A549 (cell line): Measurements from ENCODE around the gene CEP162. TPM values are rescaled to one million over a fixed set of nuclear protein-coding genes. Genes with fewer than 3 reads are reported as not detected.
A peak's percentile ranks its signal among the peaks of the same experiment; 100 is the strongest.

Experiments
- ATAC-seq, 2 experiments: fragments of 200-7000 bp in 1 of 2; fragments of >200 bp in 1 of 2; cut with Nextera tagmentation in 1 of 2; cut with Tn5 transposase in 1 of 2; 3 replicates each; pipeline versions ENCODE4 v1.8.0 to v1.9.1; 2018 to 2020; ENCODE audit warnings: mild to moderate bottlenecking in 1 of 2, moderate library complexity in 1 of 2
- CTCF ChIA-PET: fragments of 300-600 bp; sonication (Branson Sonifier 250); formaldehyde crosslinking; extraction: SDS; loops from one replicate; lab custom pipeline; 2021; ENCODE audit warnings: antibody characterized with exemption, inconsistent platforms; lab: Yijun Ruan, JAX
- POLR2A ChIA-PET: fragments of 350-600 bp; formaldehyde crosslinking; extraction: SDS; loops from one replicate; lab custom pipeline; 2021; ENCODE audit warnings: antibody characterized with exemption, inconsistent platforms; lab: Yijun Ruan, JAX
- DNase-seq, 2 experiments: peaks; one replicate each; pipeline versions ENCODE4 v3.0.0 to v3.0.0-alpha.2; 2011 to 2016; ENCODE audit warnings: low read depth in 1 of 2, low spot score in 1 of 2
- FAIRE-seq: peaks from 2 replicates; lab custom pipeline; 2011; peaks lifted over from hg19 to GRCh38; lab: Jason Lieb, UNC
- H3K27ac ChIP-seq, 2 experiments: fragments of >200 bp; sonication (Bioruptor Twin); formaldehyde crosslinking; 3 replicates each; pipeline ENCODE4 v1.5.1; 2016 to 2017
- H3K4me1 ChIP-seq: fragments of >200 bp; sonication (Bioruptor Twin); formaldehyde crosslinking; 3 replicates; pipeline ENCODE4 v1.6.1; 2016
- H3K4me2 ChIP-seq: fragments of >200 bp; sonication (Bioruptor Twin); formaldehyde crosslinking; 3 replicates; pipeline ENCODE4 v1.6.1; 2016
- H3K4me3 ChIP-seq: fragments of >200 bp; sonication (Bioruptor Twin); formaldehyde crosslinking; 3 replicates; pipeline ENCODE4 v1.5.1; 2016
- H3K9me3 ChIP-seq: fragments of >200 bp; sonication (Bioruptor Twin); formaldehyde crosslinking; 3 replicates; pipeline ENCODE4 v1.6.1; 2016
- BHLHE40 ChIP-seq: IDR thresholded peaks from 2 replicates; pipeline ENCODE4 v1.6.1; 2012; ENCODE audit warnings: low read depth, low read length, inconsistent platforms
- CBX2 ChIP-seq: fragments of 200-600 bp; sonication (generic); IDR thresholded peaks from 2 replicates; pipeline ENCODE4 v1.6.1; 2016; ENCODE audit warnings: low read depth, mild to moderate bottlenecking, borderline replicate concordance
- CHD2 ChIP-seq: fragments of 150-350 bp; IDR thresholded peaks from 2 replicates; pipeline ENCODE4 v1.6.1; 2014; ENCODE audit warnings: low read length; ENCODE audit not compliant: partially characterized antibody
- EHF ChIP-seq: fragments of 250-450 bp; sonication (Bioruptor Pico); IDR thresholded peaks from 2 replicates; pipeline ENCODE4 v1.5.0; 2020; ENCODE audit warnings: mild to moderate bottlenecking
- FOXS1 ChIP-seq: fragments of 250-450 bp; sonication (Bioruptor Pico); IDR thresholded peaks from 2 replicates; pipeline ENCODE4 v1.5.0; 2020; ENCODE audit warnings: mild to moderate bottlenecking, moderate library complexity
- GATA3 ChIP-seq: IDR thresholded peaks from 2 replicates; pipeline ENCODE4 v1.6.1; 2012; ENCODE audit warnings: borderline replicate concordance
- HOXB13 ChIP-seq: fragments of 250-450 bp; sonication (Bioruptor Pico); IDR thresholded peaks from 2 replicates; pipeline ENCODE4 v1.5.0; 2020; ENCODE audit warnings: low read depth, mild to moderate bottlenecking, moderate library complexity
- MAFK ChIP-seq: fragments of 450-650 bp; IDR thresholded peaks from 2 replicates; pipeline ENCODE4 v1.6.1; 2014; ENCODE audit not compliant: partially characterized antibody
- MAZ ChIP-seq: fragments of 150-350 bp; IDR thresholded peaks from 2 replicates; pipeline ENCODE4 v1.6.1; 2014; ENCODE audit warnings: antibody characterized with exemption, low read depth, low read length, borderline replicate concordance
- MYC ChIP-seq: IDR thresholded peaks from 2 replicates; pipeline ENCODE4 v1.6.1; 2012; ENCODE audit warnings: mild to moderate bottlenecking, inconsistent platforms, low read length, improper control_type of control experiment, borderline replicate concordance
- POLR2A ChIP-seq: IDR thresholded peaks from 2 replicates; pipeline ENCODE4 v1.6.1; 2012; ENCODE audit warnings: mild to moderate bottlenecking, low read length
- POLR2AphosphoS2 ChIP-seq: conservative IDR thresholded peaks from 2 replicates; pipeline ENCODE4 v1.6.1; 2012; ENCODE audit warnings: low read length, improper control_type of control experiment, inconsistent platforms
- RAD21 ChIP-seq, 2 experiments: fragments of >200 bp in 1 of 2; sonication (Bioruptor Twin) in 1 of 2; formaldehyde crosslinking in 1 of 2; IDR thresholded peaks in 1 of 2; conservative IDR thresholded peaks in 1 of 2; 2 replicates in 1 of 2; 3 replicates in 1 of 2; pipeline ENCODE4 v1.6.1; 2012 to 2018; ENCODE audit warnings: inconsistent platforms in 1 of 2
- RCOR1 ChIP-seq: fragments of 150-350 bp; IDR thresholded peaks from 2 replicates; pipeline ENCODE4 v1.6.1; 2014; ENCODE audit warnings: antibody characterized with exemption, low read length, low read depth
- RNF2 ChIP-seq: fragments of 200-600 bp; sonication (generic); IDR thresholded peaks from 2 replicates; pipeline ENCODE4 v1.6.1; 2016; ENCODE audit warnings: low read depth, mild to moderate bottlenecking, antibody characterized with exemption, moderate library complexity, borderline replicate concordance
- SMC3 ChIP-seq: fragments of >200 bp; sonication (Bioruptor Twin); formaldehyde crosslinking; IDR thresholded peaks from 3 replicates; pipeline ENCODE4 v1.6.1; 2018; ENCODE audit warnings: inconsistent platforms
- TFCP2L1 ChIP-seq: fragments of 250-450 bp; sonication (Bioruptor Pico); IDR thresholded peaks from 2 replicates; pipeline ENCODE4 v1.5.0; 2021; ENCODE audit warnings: mild to moderate bottlenecking
- ZNF302 ChIP-seq: fragments of 250-450 bp; sonication (Bioruptor Pico); IDR thresholded peaks from 2 replicates; pipeline ENCODE4 v1.9.0; 2021; ENCODE audit warnings: inconsistent platforms, mild to moderate bottlenecking, moderate library complexity
- WGBS: methylation state at CpG from one replicate; pipeline ENCODE4 v1.1.6; 2017; ENCODE audit errors: missing lambda C conversion rate; 5-methylcytosine and 5-hydroxymethylcytosine counted together
- polyA plus RNA-seq, 4 experiments: library from polyadenylated mRNA; depleted of rRNA in 3 of 4; stranded (reverse); fragments of >200 nt; fragmentation: RNase III in 1 of 4; extraction: RNeasy Plus Mini Kit Qiagen cat#74134 plus additional on column Dnase treatment in 1 of 4; gene quantifications; 2 replicates in 3 of 4; 3 replicates in 1 of 4; pipeline ENCODE4 v1.2.3, GENCODE V29; 2011 to 2017
- TF ChIP-seq, protein P1 (sequence below): fragments of >200 bp; sonication (Bioruptor Twin); formaldehyde crosslinking; IDR thresholded peaks from 3 replicates; pipeline ENCODE4 v1.5.1; 2016
- TF ChIP-seq, protein P2 (sequence below): IDR thresholded peaks from 2 replicates; pipeline ENCODE4 v1.6.1; 2012
- TF ChIP-seq, protein P3 (sequence below): IDR thresholded peaks from 2 replicates; pipeline ENCODE4 v1.6.1; 2012

CEP162 gene
- polyA plus RNA-seq, 2 of the 4 experiments (the other 2 are of a cell fraction): 2.1 to 2.3 TPM

DNA sequence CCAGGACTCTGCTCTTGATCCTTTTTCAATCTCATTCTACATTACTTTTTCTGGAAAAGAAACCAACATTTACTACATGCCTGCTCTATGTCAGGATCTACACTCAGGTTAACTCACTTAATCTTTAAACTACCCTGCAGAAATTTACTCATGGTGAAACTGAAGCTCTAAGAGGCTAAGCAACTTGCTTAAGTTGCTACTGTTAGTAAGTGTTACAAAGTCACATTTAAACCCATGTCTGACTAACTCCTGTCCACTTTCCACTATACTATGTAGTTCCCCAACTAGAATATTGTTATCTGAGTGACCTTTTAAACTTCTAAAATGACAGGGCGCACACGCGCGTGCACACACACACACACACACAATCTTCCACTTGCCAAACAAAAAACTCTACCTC lies 5.0 kb downstream of the CEP162 start:
- ChIA-PET CTCF (interaction anchor here (1.4 to 4.9 kb wide), 2 partner anchors 338 to 607 kb away, joined by 5 to 17 read pairs; no protein-coding TSS in a partner anchor), POLR2A (no interaction called here)
- 0 out of 3 replicates have a peak, but pooled peaks cover 6% of the 10 kb centered on the region for H3K4me1 ChIP-seq
- DNase-seq (no peak), ATAC-seq (no peak), FAIRE-seq (no peak)
- H3K4me3 ChIP-seq: no peak overlapping the region
- 98% methylated on average over 4 of the region's 4 CpGs for WGBS
- no peak for TF ChIP-seq TFCP2L1 (CRISPR knock-in tag)
- TF ChIP-seq, protein P1, sequence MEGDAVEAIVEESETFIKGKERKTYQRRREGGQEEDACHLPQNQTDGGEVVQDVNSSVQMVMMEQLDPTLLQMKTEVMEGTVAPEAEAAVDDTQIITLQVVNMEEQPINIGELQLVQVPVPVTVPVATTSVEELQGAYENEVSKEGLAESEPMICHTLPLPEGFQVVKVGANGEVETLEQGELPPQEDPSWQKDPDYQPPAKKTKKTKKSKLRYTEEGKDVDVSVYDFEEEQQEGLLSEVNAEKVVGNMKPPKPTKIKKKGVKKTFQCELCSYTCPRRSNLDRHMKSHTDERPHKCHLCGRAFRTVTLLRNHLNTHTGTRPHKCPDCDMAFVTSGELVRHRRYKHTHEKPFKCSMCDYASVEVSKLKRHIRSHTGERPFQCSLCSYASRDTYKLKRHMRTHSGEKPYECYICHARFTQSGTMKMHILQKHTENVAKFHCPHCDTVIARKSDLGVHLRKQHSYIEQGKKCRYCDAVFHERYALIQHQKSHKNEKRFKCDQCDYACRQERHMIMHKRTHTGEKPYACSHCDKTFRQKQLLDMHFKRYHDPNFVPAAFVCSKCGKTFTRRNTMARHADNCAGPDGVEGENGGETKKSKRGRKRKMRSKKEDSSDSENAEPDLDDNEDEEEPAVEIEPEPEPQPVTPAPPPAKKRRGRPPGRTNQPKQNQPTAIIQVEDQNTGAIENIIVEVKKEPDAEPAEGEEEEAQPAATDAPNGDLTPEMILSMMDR: no peak
- no peak for TF ChIP-seq RCOR1
- TF ChIP-seq MAFK: no peak
- no peak for TF ChIP-seq POLR2AphosphoS2
- no peak for TF ChIP-seq CBX2
- TF ChIP-seq FOXS1 (CRISPR knock-in tag): no peak
- TF ChIP-seq HOXB13: no peak
- TF ChIP-seq, protein P2, sequence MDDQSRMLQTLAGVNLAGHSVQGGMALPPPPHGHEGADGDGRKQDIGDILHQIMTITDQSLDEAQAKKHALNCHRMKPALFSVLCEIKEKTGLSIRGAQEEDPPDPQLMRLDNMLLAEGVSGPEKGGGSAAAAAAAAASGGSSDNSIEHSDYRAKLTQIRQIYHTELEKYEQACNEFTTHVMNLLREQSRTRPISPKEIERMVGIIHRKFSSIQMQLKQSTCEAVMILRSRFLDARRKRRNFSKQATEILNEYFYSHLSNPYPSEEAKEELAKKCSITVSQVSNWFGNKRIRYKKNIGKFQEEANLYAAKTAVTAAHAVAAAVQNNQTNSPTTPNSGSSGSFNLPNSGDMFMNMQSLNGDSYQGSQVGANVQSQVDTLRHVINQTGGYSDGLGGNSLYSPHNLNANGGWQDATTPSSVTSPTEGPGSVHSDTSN: no peak
- TF ChIP-seq ZNF302 (CRISPR knock-in tag): no peak
- no peak for TF ChIP-seq CHD2
- TF ChIP-seq, protein P3, sequence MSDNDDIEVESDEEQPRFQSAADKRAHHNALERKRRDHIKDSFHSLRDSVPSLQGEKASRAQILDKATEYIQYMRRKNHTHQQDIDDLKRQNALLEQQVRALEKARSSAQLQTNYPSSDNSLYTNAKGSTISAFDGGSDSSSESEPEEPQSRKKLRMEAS: no peak
- TF ChIP-seq MAZ: no peak
- no peak for TF ChIP-seq RAD21 (conservative IDR thresholded peaks at IDR 0.05 in 1 of 2, IDR thresholded peaks at IDR 0.05 in 1 of 2)
- TF ChIP-seq EHF: no peak
- TF ChIP-seq BHLHE40: no peak
- no peak for TF ChIP-seq MYC
- TF ChIP-seq GATA3: no peak
- no peak overlapping the region for H3K27ac ChIP-seq
- no peak overlapping the region for H3K4me2 ChIP-seq
- H3K9me3 ChIP-seq: no peaks in the 10 kb centered on the region

DNA sequence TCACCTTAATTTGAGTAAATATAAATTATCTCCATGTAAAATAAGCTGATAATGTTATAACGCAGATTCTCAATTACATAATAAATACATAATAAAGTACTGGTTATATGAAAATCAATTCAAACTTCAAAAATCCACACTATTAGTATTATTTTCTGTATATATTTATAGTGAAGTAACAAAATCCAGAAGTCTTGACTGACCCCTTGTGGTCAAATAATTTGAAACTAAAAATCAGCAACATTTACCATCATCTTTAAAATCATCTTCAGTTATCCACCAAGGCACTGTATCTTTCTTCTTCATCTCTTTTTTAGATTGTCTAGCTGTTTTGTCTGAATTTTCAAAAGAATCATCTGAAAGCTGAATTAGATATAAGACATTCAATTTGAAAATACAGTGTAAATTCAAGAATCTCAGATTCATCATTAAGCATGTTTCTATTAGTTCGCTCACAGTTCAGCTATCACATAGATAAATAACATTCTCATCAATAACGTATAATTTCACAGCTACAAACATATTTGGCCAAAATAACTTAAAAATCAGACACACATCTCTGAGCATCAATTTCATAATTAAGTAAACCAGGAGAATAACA lies 6.5 kb downstream of the CEP162 start:
- ChIA-PET POLR2A (no interaction called here), CTCF (interaction anchor here (0.5 to 4.9 kb wide), 11 partner anchors 12 to 605 kb away, joined by 3 to 17 read pairs (median 3); partner anchors contain the start of gene RIPPLY2)
- WGBS: 36% methylated on average over 3 of the region's 3 CpGs
- TF ChIP-seq POLR2A (no peak), SMC3 (peak; percentile 55), RAD21 (conservative IDR thresholded peaks at IDR 0.05 in 1 of 2, IDR thresholded peaks at IDR 0.05 in 1 of 2) (peak; percentile 60 to 67), RNF2 (no peak)
- TF ChIP-seq, protein P1: peak; percentile 59
- ATAC-seq (no peak), DNase-seq (peak in 1 of 2 experiments; percentile 20), FAIRE-seq (no peak)
- no peak overlapping the region for H3K4me2 ChIP-seq
- H3K9me3 ChIP-seq: no peaks in the 10 kb centered on the region
- no peak overlapping the region for H3K4me3 ChIP-seq
- H3K4me1 ChIP-seq: no peaks in the 10 kb centered on the region
- no peak overlapping the region for H3K27ac ChIP-seq
